Lower lobe of right lung (tissue), 2 donors: ENCODE data around the gene DNAJB2. TPM values are rescaled to one million over a fixed set of nuclear protein-coding genes. Genes with fewer than 3 reads are reported as not detected.

ENCODE experiments used
- ATAC-seq, 2 donors: fragments of 200-7000 bp; cut with Tn5 transposase; one replicate each; pipeline ENCODE4 v1.9.1; 2020 to 2022; ENCODE audit warnings: mild to moderate bottlenecking in 2 of 2, moderate library complexity in 2 of 2
- DNase-seq: peaks from one replicate; pipeline ENCODE4 v3.0.0-alpha.2; 2020
- H3K27ac ChIP-seq: fragments of 200-600 bp; one replicate; pipeline ENCODE4 v1.8.0; 2022
- H3K27me3 ChIP-seq: fragments of 200-600 bp; one replicate; pipeline ENCODE4 v1.8.0; 2022; ENCODE audit warnings: low read depth
- H3K36me3 ChIP-seq: fragments of 200-600 bp; one replicate; pipeline ENCODE4 v1.8.0; 2022; ENCODE audit warnings: mild to moderate bottlenecking
- H3K4me1 ChIP-seq: fragments of 200-600 bp; one replicate; pipeline ENCODE4 v1.8.0; 2022
- H3K4me3 ChIP-seq: fragments of 200-600 bp; one replicate; pipeline ENCODE4 v1.8.0; 2022; ENCODE audit warnings: mild to moderate bottlenecking
- H3K9me3 ChIP-seq: fragments of 200-600 bp; one replicate; pipeline ENCODE4 v1.8.0; 2022
- intact Hi-C: fragments of 100-400 bp; cut with DNase I; formaldehyde crosslinking; loops from one replicate; pipeline ENCODE4 v1.11.0; 2022
- total RNA-seq: library from RNA; stranded (reverse); fragmentation: NEBNext Ultra II Directional; extraction: Animal tissue kit (Norgen Biotek cat#: 25700); gene quantifications from one replicate; pipeline ENCODE4 v1.2.1, GENCODE V29; 2021
- TF ChIP-seq, protein P1 (sequence below): fragments of 200-600 bp; IDR thresholded peaks from one replicate; pipeline ENCODE4 v1.8.0; 2022; ENCODE audit warnings: antibody characterized with exemption, mild to moderate bottlenecking
- donor health status: DM: no; HTN: yes; CAD: no; lungs with severe emphysema.

DNAJB2 gene
- total RNA-seq, 1 donor from 2014 or later: 76.6 TPM

DNA sequence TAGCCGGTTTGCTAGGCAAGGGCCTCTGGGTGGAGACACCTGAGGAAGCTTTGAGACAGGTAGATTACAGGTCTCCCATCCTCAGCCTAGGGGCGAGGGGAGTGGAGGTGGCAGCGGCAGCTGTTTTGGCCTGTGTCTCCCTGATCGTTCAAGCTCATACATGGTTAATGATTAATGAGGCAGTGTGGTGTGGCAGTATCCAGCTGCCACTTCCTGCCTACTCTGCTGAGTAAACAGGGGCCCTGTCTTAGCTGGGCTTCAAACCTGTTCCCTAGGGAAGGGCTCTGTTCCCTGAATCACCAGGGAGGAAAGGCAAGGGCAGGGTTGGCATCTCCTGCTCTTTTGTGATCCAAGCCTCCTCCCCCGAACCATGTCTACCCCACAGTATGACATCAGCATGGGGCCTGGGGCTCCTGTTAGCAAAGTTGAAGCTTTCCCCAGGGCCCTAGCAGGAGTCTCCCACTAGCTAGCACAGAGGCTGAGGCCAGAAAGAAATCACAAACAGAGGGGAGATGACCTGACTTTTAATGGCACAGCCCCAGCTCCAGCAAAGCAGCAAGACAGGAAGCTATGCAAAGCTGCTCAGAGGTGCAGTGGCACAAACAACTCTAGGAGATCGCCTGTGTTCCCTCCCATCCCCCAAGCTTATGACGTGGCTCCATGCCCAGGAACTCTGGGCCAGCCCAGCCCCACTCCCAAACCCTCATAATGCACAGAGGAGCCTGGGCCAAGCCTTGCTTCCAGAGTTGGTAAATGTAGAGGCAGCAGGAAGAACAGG is 29.8 kb upstream of the DNAJB2 start:
- intact Hi-C loops: no loop called here
- TF ChIP-seq, protein P1, sequence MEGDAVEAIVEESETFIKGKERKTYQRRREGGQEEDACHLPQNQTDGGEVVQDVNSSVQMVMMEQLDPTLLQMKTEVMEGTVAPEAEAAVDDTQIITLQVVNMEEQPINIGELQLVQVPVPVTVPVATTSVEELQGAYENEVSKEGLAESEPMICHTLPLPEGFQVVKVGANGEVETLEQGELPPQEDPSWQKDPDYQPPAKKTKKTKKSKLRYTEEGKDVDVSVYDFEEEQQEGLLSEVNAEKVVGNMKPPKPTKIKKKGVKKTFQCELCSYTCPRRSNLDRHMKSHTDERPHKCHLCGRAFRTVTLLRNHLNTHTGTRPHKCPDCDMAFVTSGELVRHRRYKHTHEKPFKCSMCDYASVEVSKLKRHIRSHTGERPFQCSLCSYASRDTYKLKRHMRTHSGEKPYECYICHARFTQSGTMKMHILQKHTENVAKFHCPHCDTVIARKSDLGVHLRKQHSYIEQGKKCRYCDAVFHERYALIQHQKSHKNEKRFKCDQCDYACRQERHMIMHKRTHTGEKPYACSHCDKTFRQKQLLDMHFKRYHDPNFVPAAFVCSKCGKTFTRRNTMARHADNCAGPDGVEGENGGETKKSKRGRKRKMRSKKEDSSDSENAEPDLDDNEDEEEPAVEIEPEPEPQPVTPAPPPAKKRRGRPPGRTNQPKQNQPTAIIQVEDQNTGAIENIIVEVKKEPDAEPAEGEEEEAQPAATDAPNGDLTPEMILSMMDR: no peak
- H3K27ac ChIP-seq: peak overlapping the region; percentile 91
- no peaks in the 10 kb centered on the region for H3K27me3 ChIP-seq
- H3K9me3 ChIP-seq: no peaks in the 10 kb centered on the region
- H3K4me3 ChIP-seq: peak overlapping the region; percentile 41
- DNase-seq (peak; percentile 88), ATAC-seq (peak; percentile 51 to 68)
- peaks cover 28% of the 10 kb centered on the region for H3K36me3 ChIP-seq
- H3K4me1 ChIP-seq: peaks cover 76% of the 10 kb centered on the region

DNA sequence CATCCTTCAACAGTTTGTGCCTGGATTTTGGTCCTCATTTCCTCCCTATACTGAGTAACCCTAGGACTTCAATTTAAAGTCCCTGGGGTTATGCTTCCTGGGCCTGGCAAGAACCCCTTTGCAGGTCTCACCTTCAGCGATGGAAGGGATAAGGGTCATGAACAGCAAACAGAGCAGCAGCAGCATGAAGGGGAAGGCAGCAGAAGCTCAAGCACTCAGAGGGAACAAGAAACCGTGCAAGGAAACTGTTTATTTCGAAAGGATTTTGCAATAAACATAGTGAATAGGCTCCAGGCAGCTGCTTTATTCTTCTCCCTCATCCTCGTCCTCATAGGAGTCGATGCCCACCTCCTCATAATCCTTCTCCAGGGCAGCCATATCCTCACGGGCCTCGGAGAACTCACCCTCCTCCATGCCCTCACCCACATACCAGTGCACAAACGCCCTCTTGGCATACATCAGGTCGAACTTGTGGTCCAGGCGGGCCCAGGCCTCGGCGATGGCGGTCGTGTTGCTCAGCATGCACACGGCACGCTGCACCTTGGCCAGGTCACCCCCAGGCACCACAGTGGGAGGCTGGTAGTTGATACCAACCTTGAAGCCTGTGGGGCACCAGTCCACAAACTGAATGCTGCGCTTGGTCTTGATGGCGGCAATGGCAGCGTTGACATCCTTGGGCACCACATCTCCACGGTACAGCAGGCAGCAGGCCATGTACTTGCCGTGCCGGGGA is 29.0 kb upstream of the DNAJB2 start:
- Histone ChIP-seq H3K36me3 (peaks cover 28% of the 10 kb centered on the region), H3K27ac (peak overlapping the region; percentile 91), H3K9me3 (no peaks in the 10 kb centered on the region), H3K4me3 (peak overlapping the region; percentile 41), H3K27me3 (no peaks in the 10 kb centered on the region), H3K4me1 (peaks cover 76% of the 10 kb centered on the region)
- DNase-seq (no peak), ATAC-seq (no peak)
- TF ChIP-seq, protein P1: no peak
- intact Hi-C loops: no loop called here

DNA sequence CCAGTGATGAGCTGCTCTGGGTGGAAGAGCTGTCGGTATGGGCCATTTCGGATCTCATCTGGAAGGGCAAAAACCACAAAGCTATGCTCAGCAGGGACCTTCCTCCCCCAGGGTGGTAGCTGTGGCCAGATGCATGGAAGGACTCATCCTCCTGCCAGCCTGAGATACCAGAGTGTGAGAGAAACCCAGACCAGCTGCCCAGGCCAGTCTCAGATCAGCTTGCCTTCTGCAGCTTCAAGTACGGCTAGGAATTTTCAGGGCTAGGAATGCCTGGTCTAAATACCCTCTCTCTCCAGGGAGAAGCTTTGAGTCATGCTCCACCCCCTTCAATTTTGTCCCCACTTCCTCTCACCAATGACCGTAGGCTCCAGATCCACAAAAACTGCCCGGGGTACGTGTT is 27.5 kb upstream of the DNAJB2 start:
- intact Hi-C loops: no loop called here
- H3K4me3 ChIP-seq: peak overlapping the region; percentile 72

DNA sequence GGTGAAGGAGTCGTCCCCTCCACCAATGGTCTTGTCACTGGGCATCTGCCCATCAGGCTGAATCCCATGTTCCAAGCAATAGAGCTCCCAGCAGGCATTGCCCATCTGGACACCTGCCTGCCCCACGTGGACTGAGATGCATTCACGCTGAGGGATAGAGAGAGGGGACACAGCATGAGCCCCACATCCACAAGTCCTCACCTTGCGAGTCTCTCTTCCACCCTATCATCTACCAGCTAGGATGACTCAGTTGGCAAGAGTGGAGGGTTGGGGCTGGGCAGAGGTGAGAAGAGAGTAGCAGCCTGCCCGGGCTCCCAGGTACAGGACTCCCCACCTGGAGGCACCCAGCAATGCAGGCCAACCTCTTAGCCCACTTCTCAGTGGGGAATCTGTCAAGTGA is 27.1 kb upstream of the DNAJB2 start:
- Histone ChIP-seq H3K27me3 (no peaks in the 10 kb centered on the region), H3K27ac (peak overlapping the region; percentile 85), H3K4me3 (peak overlapping the region; percentile 72), H3K36me3 (peaks cover 23% of the 10 kb centered on the region), H3K9me3 (no peaks in the 10 kb centered on the region), H3K4me1 (peaks cover 62% of the 10 kb centered on the region)
- DNase-seq: no peak
- intact Hi-C loops: no loop called here
- TF ChIP-seq, protein P1: no peak
- ATAC-seq: no peak

More for the DNA sequence above, 27.5 kb upstream of the DNAJB2 start:
- peaks cover 67% of the 10 kb centered on the region for H3K4me1 ChIP-seq
- peaks cover 28% of the 10 kb centered on the region for H3K36me3 ChIP-seq
- H3K27me3 ChIP-seq: no peaks in the 10 kb centered on the region
- peak overlapping the region; percentile 85 for H3K27ac ChIP-seq
- no peak for DNase-seq
- TF ChIP-seq, protein P1: no peak
- no peaks in the 10 kb centered on the region for H3K9me3 ChIP-seq
- ATAC-seq: no peak

DNA sequence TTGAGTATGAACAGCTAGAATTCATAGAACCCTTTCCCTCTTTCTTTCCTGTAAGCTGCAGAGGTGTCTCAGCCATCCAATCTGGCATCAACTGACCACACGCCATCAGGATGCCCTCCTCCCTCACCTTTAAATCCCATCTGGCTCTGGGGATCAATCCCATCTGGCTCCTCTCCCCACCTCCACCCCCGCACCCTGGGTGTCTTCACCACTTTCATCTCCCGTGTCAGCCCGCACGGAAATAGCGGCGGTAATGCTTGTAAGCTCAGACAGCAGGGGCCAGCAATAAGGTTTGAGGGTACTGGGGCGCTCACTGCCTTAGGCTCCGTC is 26.6 kb upstream of the DNAJB2 start:
- Histone ChIP-seq H3K4me3 (peak overlapping the region; percentile 72), H3K27ac (peak overlapping the region; percentile 85), H3K36me3 (peaks cover 19% of the 10 kb centered on the region), H3K9me3 (no peaks in the 10 kb centered on the region), H3K27me3 (no peaks in the 10 kb centered on the region), H3K4me1 (peaks cover 58% of the 10 kb centered on the region)
- ATAC-seq (no peak), DNase-seq (no peak)
- intact Hi-C loops: no loop called here
- TF ChIP-seq, protein P1: no peak
